SU-DHL-6 (cell line): ENCODE measurements around the gene EYS.

Source experiments
- H2AFZ ChIP-seq: fragments of 200-600 bp; sonication (generic); 2 replicates; pipeline ENCODE4 v1.6.1; 2014; ENCODE audit warnings: low read depth, mild to moderate bottlenecking, moderate library complexity, mixed read lengths, antibody characterized with exemption, low read length; ENCODE audit not compliant: severe bottlenecking
- H3F3A ChIP-seq: fragments of 200-600 bp; shearing (Covaris generic); 2 replicates; pipeline ENCODE4 v1.6.0; 2016; ENCODE audit warnings: antibody characterized with exemption, mild to moderate bottlenecking; ENCODE audit not compliant: insufficient read depth
- H3K27ac ChIP-seq: fragments of 200-600 bp; sonication (generic); 2 replicates; pipeline ENCODE4 v1.5.1; 2016; ENCODE audit warnings: low read depth, mild to moderate bottlenecking, low read length, moderate library complexity, mixed read lengths
- H3K27me3 ChIP-seq: fragments of 200-600 bp; sonication (generic), shearing (Covaris generic); 2 replicates; pipeline ENCODE4 v1.6.0; 2014; ENCODE audit warnings: mild to moderate bottlenecking, low read length
- H3K36me3 ChIP-seq: fragments of 200-600 bp; sonication (generic); 2 replicates; pipeline ENCODE4 v1.6.1; 2014; ENCODE audit warnings: mild to moderate bottlenecking, low read length, mixed read lengths
- H3K4me2 ChIP-seq: fragments of 300-600, 200-600 bp; shearing (Covaris generic), sonication (generic); 2 replicates; pipeline ENCODE4 v1.6.0; 2014; ENCODE audit warnings: low read length, low read depth, mild to moderate bottlenecking; ENCODE audit not compliant: poor library complexity, severe bottlenecking
- H3K4me3 ChIP-seq: fragments of 200-600 bp; sonication (generic); 2 replicates; pipeline ENCODE4 v1.5.1; 2014; ENCODE audit warnings: antibody characterized with exemption, low read length, mild to moderate bottlenecking, mixed read lengths; ENCODE audit not compliant: insufficient read depth, poor library complexity, severe bottlenecking
- H3K79me2 ChIP-seq: fragments of 200-600 bp; sonication (generic); 2 replicates; pipeline ENCODE4 v1.6.1; 2014; ENCODE audit warnings: mild to moderate bottlenecking, low read length, moderate library complexity; ENCODE audit not compliant: insufficient read depth
- H3K9ac ChIP-seq: fragments of 200-600 bp; sonication (generic); 2 replicates; pipeline ENCODE4 v1.7.0; 2014; ENCODE audit warnings: mild to moderate bottlenecking, low read length
- H3K9me2 ChIP-seq: fragments of 200-600 bp; sonication (generic); replicated peaks from 2 replicates; pipeline ENCODE4 v1.6.1; 2014; ENCODE audit warnings: low read length; ENCODE audit not compliant: insufficient read depth
- H3K9me3 ChIP-seq: fragments of 200-600 bp; sonication (generic); 2 replicates; pipeline ENCODE4 v1.6.1; 2014; ENCODE audit warnings: low read length, mixed read lengths; ENCODE audit not compliant: insufficient read depth
- H4K20me1 ChIP-seq: fragments of 200-600 bp; sonication (generic); 2 replicates; pipeline ENCODE4 v1.6.1; 2014; ENCODE audit warnings: low read depth, mild to moderate bottlenecking, antibody characterized with exemption, low read length, moderate library complexity, mixed read lengths
- CTCF ChIP-seq: fragments of 200-600 bp; sonication (generic); IDR thresholded peaks from one replicate; pipeline ENCODE4 v1.5.1; 2017; ENCODE audit warnings: antibody characterized with exemption, mild to moderate bottlenecking, low read length, moderate library complexity; ENCODE audit not compliant: insufficient read depth, poor library complexity, severe bottlenecking
- EZH2phosphoT487 ChIP-seq: fragments of 200-600 bp; sonication (generic), shearing (Covaris generic); conservative IDR thresholded peaks from 2 replicates; pipeline ENCODE4 v1.6.1; 2018; ENCODE audit warnings: mild to moderate bottlenecking, antibody characterized with exemption, low read length, moderate library complexity, mixed read lengths

The EYS gene

DNA sequence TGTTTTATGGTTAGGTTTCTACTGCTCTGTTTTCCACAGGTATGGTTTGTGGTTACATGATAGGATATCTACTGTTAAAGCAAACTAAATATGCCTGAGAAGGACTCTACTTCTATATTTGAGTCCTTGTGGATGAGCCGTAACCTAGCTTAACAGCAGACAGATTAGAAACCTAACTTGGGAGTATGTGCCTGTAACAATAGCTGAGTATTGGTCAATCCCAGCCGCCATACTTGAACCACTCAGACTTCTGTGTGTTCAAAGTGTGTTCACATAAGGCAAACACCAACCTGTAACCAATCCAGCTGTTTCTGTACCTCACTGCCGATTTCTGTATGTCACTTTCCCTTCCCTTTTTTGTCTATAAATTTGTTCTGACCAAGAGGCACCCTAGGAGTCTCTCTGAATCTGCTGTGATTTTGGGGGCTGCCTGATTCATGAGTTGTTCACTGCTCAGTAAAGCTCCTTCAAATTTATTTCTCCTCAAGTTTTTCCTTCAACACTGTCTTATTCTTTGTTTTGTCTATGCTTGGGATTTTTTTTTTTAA lies 2034.4 kb downstream of the EYS start:
- Histone ChIP-seq H3K9ac (no peak overlapping the region), H3F3A (no peaks in the 10 kb centered on the region), H3K36me3 (no peaks in the 10 kb centered on the region), H3K9me3 (no peaks in the 10 kb centered on the region), H3K27ac (peak overlapping the region; percentile 25; the same call in 1 of the 2 replicates), H2AFZ (no peak overlapping the region), H3K9me2 (no peaks in the 10 kb centered on the region), H3K27me3 (no peaks in the 10 kb centered on the region), H4K20me1 (peaks cover 18% of the 10 kb centered on the region; the same call in 1 of the 2 replicates), H3K4me3 (no peak overlapping the region), H3K79me2 (peaks cover 77% of the 10 kb centered on the region), H3K4me2 (peak overlapping the region; percentile 31)
- TF ChIP-seq CTCF (no peak), EZH2phosphoT487 (no peak)

DNA sequence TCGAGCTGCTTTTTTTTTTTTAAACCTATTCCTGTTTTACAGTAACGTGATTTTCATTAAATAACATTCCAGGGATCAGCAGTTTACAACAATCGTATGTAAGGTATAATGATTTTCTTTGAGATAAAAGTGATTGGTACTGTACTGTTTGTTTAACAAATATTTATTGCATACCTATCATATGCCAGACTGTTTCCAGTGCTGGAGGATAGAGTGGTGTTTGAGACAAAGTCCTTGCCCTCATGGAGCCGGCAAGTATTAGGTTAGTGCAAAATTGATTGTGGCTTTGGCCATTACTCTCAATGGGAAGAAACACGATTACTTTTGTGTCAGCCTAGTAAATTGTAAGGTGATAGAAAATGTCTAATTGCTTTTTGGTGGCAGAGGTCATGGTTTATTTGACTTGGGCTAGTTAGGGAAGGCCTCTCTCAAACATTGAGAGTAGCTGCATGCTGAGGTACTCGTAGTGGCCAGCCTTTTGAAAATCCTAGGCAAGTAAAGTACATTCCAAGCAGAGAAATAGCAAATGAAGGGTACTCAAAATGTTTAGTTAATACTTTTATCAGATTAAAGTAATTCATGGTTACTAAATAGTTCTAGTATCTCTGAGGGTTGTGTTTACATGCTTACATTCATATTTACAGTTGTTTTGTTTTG lies 2035.8 kb downstream of the EYS start:
- Histone ChIP-seq H3K27me3 (no peaks in the 10 kb centered on the region), H3K36me3 (no peaks in the 10 kb centered on the region), H3K9me2 (no peaks in the 10 kb centered on the region), H3K4me3 (no peak overlapping the region), H3K27ac (no peak overlapping the region), H3K4me2 (no peak overlapping the region), H3K9ac (no peak overlapping the region), H3F3A (no peaks in the 10 kb centered on the region), H2AFZ (no peak overlapping the region), H4K20me1 (peaks cover 18% of the 10 kb centered on the region; the same call in 1 of the 2 replicates), H3K79me2 (peaks cover 84% of the 10 kb centered on the region), H3K9me3 (no peaks in the 10 kb centered on the region)
- TF ChIP-seq EZH2phosphoT487 (no peak), CTCF (no peak)
